GM23338 (cell line): ENCODE measurements around the gene GDI2. TPM values are rescaled to one million over a fixed set of nuclear protein-coding genes. Genes with fewer than 3 reads are reported as not detected.

Experiments used
- ATAC-seq: fragments of 200-7000 bp; cut with Tn5 transposase; 3 replicates; pipeline ENCODE4 v1.9.1; 2020
- DNase-seq: peaks from one replicate; pipeline ENCODE4 v3.0.0-alpha.2; 2015; ENCODE audit warnings: low spot score
- H2AFZ ChIP-seq: fragments of 200-600 bp; sonication (generic); 2 replicates; pipeline ENCODE4 v1.8.0; 2016; ENCODE audit warnings: antibody characterized with exemption, mild to moderate bottlenecking, moderate library complexity
- H3F3A ChIP-seq: fragments of 200-600 bp; sonication (generic); replicated peaks from 2 replicates; pipeline ENCODE4 v1.8.0; 2017; ENCODE audit warnings: antibody characterized with exemption, mixed run types, low read depth
- H3K27ac ChIP-seq: fragments of 200-600 bp; sonication (generic); 2 replicates; pipeline ENCODE4 v1.6.1; 2016; ENCODE audit warnings: low read depth
- H3K27me3 ChIP-seq: fragments of 200-600 bp; sonication (generic); 2 replicates; pipeline ENCODE4 v1.8.0; 2016; ENCODE audit warnings: mild to moderate bottlenecking, mixed run types, moderate library complexity; ENCODE audit not compliant: insufficient read depth
- H3K36me3 ChIP-seq: fragments of 200-600 bp; sonication (generic); 2 replicates; pipeline ENCODE4 v1.8.0; 2016; ENCODE audit warnings: mild to moderate bottlenecking; ENCODE audit not compliant: insufficient read depth
- H3K4me1 ChIP-seq: fragments of 200-600 bp; sonication (generic); 2 replicates; pipeline ENCODE4 v1.8.0; 2016; ENCODE audit warnings: mild to moderate bottlenecking, moderate library complexity; ENCODE audit not compliant: insufficient read depth
- H3K4me2 ChIP-seq: fragments of 200-600 bp; sonication (generic); 2 replicates; pipeline ENCODE4 v1.7.1; 2017; ENCODE audit warnings: mixed run types
- H3K4me3 ChIP-seq: fragments of 200-600 bp; sonication (generic); 2 replicates; pipeline ENCODE4 v1.6.1; 2016; ENCODE audit warnings: mixed run types
- H3K79me2 ChIP-seq: fragments of 200-600 bp; sonication (generic); replicated peaks from 2 replicates; pipeline ENCODE4 v1.8.0; 2017; ENCODE audit warnings: mild to moderate bottlenecking; ENCODE audit not compliant: insufficient read depth
- H3K9me2 ChIP-seq: fragments of 200-600 bp; sonication (generic); 2 replicates; pipeline ENCODE4 v1.8.0; 2017; ENCODE audit not compliant: insufficient read depth
- H4K20me1 ChIP-seq: fragments of 200-600 bp; sonication (generic); replicated peaks from 2 replicates; pipeline ENCODE4 v1.8.0; 2017; ENCODE audit warnings: mild to moderate bottlenecking; ENCODE audit not compliant: insufficient read depth
- H3K27ac Mint-ChIP-seq: 2 replicates; pipeline ENCODE4 v1.8.0; 2020; ENCODE audit warnings: inconsistent platforms, mild to moderate bottlenecking, moderate library complexity, mixed read lengths
- H3K27me3 Mint-ChIP-seq: 3 replicates; pipeline ENCODE4 v1.8.0; 2022; ENCODE audit warnings: low read depth, mild to moderate bottlenecking, moderate library complexity, mixed read lengths, inconsistent platforms; ENCODE audit not compliant: insufficient read depth, poor library complexity
- H3K36me3 Mint-ChIP-seq: 3 replicates; pipeline ENCODE4 v1.8.0; 2021; ENCODE audit warnings: low read depth, mild to moderate bottlenecking, inconsistent platforms, moderate library complexity, mixed read lengths
- H3K4me1 Mint-ChIP-seq: 3 replicates; pipeline ENCODE4 v1.8.0; 2020; ENCODE audit warnings: mild to moderate bottlenecking, inconsistent platforms, mixed read lengths
- H3K4me3 Mint-ChIP-seq: 3 replicates; pipeline ENCODE4 v1.8.0; 2021; ENCODE audit warnings: moderate library complexity, mild to moderate bottlenecking, inconsistent platforms, mixed read lengths
- H3K9me3 Mint-ChIP-seq: 3 replicates; pipeline ENCODE4 v1.8.0; 2020; ENCODE audit warnings: moderate library complexity, mild to moderate bottlenecking, inconsistent platforms, mixed read lengths
- CREB1 ChIP-seq: fragments of 250-450 bp; sonication (Bioruptor Pico); IDR thresholded peaks from 2 replicates; pipeline ENCODE4 v1.5.0; 2020; ENCODE audit warnings: low read depth, mild to moderate bottlenecking, moderate library complexity
- EZH2 ChIP-seq: fragments of 200-600 bp; sonication (generic); IDR thresholded peaks from one replicate; pipeline ENCODE4 v1.8.0; 2017; ENCODE audit warnings: antibody characterized with exemption, mild to moderate bottlenecking, low read depth; ENCODE audit not compliant: unreplicated experiment
- JUNB ChIP-seq: IDR thresholded peaks from one replicate; pipeline ENCODE4 v1.6.1; 2016; ENCODE audit warnings: antibody characterized with exemption; ENCODE audit not compliant: unreplicated experiment
- NANOG ChIP-seq: IDR thresholded peaks from 2 replicates; pipeline ENCODE4 v1.6.1; 2016; ENCODE audit warnings: antibody characterized with exemption, borderline replicate concordance
- ZNF331 ChIP-seq: fragments of 250-450 bp; sonication (Bioruptor Pico); IDR thresholded peaks from 2 replicates; pipeline ENCODE4 v1.5.0; 2020; ENCODE audit warnings: low read depth, mild to moderate bottlenecking, moderate library complexity
- polyA plus RNA-seq: library from polyadenylated mRNA; unstranded; fragments of >200 nt; fragmentation: Nextera tagmentation; extraction: Ambion mirVana; gene quantifications from 2 replicates; pipeline ENCODE4 v1.2.1, GENCODE V29; 2016
- total RNA-seq: library from RNA; depleted of rRNA; stranded (reverse); fragments of >200 nt; shearing (Covaris generic); gene quantifications from 2 replicates; pipeline ENCODE4 v1.2.3, GENCODE V29; 2014
- TF ChIP-seq, protein P1 (sequence below): IDR thresholded peaks from 2 replicates; pipeline ENCODE4 v1.6.1; 2016; ENCODE audit warnings: antibody characterized with exemption
- TF ChIP-seq, protein P2 (sequence below): IDR thresholded peaks from one replicate; pipeline ENCODE4 v1.6.1; 2018; ENCODE audit warnings: antibody characterized with exemption; ENCODE audit not compliant: unreplicated experiment
- TF ChIP-seq, protein P3 (sequence below), 2 experiments: fragments of 200-600 bp in 1 of 2; sonication (generic) in 1 of 2; conservative IDR thresholded peaks; 2 replicates each; pipeline versions ENCODE4 v1.5.1 to v1.6.1; 2016 to 2017; ENCODE audit warnings: antibody characterized with exemption in 2 of 2, low read depth in 2 of 2, mild to moderate bottlenecking in 2 of 2, moderate library complexity in 1 of 2

GDI2 gene
- total and polyA plus RNA-seq, 2 experiments from 2014 or later: 269 to 505 TPM

DNA sequence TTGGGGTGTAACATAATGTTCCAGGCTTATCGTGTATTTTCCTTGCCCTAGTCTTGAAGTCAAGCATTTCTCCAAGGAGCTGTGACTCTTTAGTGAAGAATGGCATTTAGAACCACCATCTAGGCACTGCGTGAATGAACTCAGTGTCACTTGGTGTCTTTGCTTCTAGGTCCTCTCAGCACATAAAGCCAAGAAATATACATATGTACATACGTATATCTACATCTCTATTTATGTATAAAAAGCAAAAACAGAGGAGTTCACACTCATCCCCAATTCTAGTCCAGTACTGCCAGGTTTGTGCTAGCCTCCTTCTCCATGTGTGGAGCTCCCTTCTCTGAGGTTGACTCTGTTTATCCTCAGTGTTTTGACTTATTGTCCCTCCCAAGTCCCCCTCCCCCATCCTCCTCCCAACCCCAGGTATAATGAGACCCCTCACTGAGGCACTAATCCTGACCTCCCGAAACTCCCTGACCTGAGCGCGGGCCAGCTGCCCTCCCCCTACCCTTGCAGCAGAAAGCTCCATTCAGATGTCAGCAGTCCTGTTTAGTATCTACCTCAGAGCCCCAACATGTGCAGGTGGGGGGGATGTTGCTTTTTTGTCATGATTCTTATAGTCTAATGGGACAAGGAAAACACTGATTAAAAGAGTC is 61.5 kb downstream of the GDI2 start:
- Histone ChIP-seq H4K20me1 (peaks cover 14% of the 10 kb centered on the region), H3K4me3 (no peak overlapping the region), H2AFZ (no peak overlapping the region), H3K4me1 (peaks cover 24% of the 10 kb centered on the region), H3F3A (no peaks in the 10 kb centered on the region), H3K79me2 (peaks cover 22% of the 10 kb centered on the region), H3K36me3 (peaks cover 13% of the 10 kb centered on the region; the same call in 1 of the 2 replicates), H3K27me3 (no peaks in the 10 kb centered on the region), H3K4me2 (peak overlapping the region; percentile 9; the same call in 1 of the 2 replicates), H3K9me2 (no peaks in the 10 kb centered on the region), H3K27ac (0 out of 2 replicates have a peak overlapping the region, but pooled peaks have one; percentile 4)
- DNase-seq: peak; percentile 20
- H3K4me1 Mint-ChIP-seq: peaks cover 48% of the 10 kb centered on the region
- H3K36me3 Mint-ChIP-seq: peaks cover 38% of the 10 kb centered on the region
- H3K27ac Mint-ChIP-seq: peak overlapping the region; percentile 16
- TF ChIP-seq CREB1 (CRISPR knock-in tag): no peak
- TF ChIP-seq NANOG: no peak
- TF ChIP-seq, protein P1, sequence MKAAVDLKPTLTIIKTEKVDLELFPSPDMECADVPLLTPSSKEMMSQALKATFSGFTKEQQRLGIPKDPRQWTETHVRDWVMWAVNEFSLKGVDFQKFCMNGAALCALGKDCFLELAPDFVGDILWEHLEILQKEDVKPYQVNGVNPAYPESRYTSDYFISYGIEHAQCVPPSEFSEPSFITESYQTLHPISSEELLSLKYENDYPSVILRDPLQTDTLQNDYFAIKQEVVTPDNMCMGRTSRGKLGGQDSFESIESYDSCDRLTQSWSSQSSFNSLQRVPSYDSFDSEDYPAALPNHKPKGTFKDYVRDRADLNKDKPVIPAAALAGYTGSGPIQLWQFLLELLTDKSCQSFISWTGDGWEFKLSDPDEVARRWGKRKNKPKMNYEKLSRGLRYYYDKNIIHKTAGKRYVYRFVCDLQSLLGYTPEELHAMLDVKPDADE: no peak
- H3K9me3 Mint-ChIP-seq: no peaks in the 10 kb centered on the region
- H3K27me3 Mint-ChIP-seq: peaks cover 4% of the 10 kb centered on the region
- 0 out of 3 replicates have a peak overlapping the region, but pooled peaks have one; percentile 8 for H3K4me3 Mint-ChIP-seq
- peak; percentile 89 for ATAC-seq

DNA sequence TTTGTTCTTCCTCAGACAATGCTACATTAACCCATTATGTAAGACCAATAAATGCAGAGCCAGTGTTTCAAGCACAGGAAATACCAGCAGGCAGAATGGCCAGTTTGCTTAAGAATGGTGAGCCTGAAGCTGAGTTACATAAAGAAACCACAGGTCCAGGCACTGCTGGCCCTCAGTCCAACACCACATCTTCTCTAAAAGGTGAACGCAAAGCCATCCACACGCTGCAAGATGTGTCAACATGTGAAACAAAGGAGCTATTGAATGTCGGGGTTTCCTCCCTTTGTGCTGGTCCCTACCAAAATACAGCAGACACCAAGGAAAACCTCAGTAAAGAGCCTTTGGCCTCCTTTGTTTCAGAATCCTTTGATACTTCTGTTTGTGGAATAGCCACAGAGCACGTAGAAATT is 64.8 kb downstream of the GDI2 start:
- Histone ChIP-seq H3K4me1 (peaks cover 24% of the 10 kb centered on the region), H3K4me2 (no peak overlapping the region), H3K4me3 (no peak overlapping the region), H3K27me3 (no peaks in the 10 kb centered on the region), H3K36me3 (peaks cover 18% of the 10 kb centered on the region; the same call in 1 of the 2 replicates), H3K27ac (no peak overlapping the region), H4K20me1 (peaks cover 14% of the 10 kb centered on the region), H2AFZ (no peak overlapping the region), H3F3A (no peaks in the 10 kb centered on the region), H3K79me2 (peaks cover 16% of the 10 kb centered on the region), H3K9me2 (no peaks in the 10 kb centered on the region)
- DNase-seq (peak; percentile 13), ATAC-seq (no peak)
- Mint-ChIP-seq H3K4me1 (peaks cover 45% of the 10 kb centered on the region), H3K9me3 (no peaks in the 10 kb centered on the region), H3K27ac (peak overlapping the region; percentile 45), H3K4me3 (no peak overlapping the region), H3K36me3 (peaks cover 50% of the 10 kb centered on the region), H3K27me3 (peaks cover 6% of the 10 kb centered on the region)
- TF ChIP-seq, protein P2, sequence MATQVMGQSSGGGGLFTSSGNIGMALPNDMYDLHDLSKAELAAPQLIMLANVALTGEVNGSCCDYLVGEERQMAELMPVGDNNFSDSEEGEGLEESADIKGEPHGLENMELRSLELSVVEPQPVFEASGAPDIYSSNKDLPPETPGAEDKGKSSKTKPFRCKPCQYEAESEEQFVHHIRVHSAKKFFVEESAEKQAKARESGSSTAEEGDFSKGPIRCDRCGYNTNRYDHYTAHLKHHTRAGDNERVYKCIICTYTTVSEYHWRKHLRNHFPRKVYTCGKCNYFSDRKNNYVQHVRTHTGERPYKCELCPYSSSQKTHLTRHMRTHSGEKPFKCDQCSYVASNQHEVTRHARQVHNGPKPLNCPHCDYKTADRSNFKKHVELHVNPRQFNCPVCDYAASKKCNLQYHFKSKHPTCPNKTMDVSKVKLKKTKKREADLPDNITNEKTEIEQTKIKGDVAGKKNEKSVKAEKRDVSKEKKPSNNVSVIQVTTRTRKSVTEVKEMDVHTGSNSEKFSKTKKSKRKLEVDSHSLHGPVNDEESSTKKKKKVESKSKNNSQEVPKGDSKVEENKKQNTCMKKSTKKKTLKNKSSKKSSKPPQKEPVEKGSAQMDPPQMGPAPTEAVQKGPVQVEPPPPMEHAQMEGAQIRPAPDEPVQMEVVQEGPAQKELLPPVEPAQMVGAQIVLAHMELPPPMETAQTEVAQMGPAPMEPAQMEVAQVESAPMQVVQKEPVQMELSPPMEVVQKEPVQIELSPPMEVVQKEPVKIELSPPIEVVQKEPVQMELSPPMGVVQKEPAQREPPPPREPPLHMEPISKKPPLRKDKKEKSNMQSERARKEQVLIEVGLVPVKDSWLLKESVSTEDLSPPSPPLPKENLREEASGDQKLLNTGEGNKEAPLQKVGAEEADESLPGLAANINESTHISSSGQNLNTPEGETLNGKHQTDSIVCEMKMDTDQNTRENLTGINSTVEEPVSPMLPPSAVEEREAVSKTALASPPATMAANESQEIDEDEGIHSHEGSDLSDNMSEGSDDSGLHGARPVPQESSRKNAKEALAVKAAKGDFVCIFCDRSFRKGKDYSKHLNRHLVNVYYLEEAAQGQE: no peak
- TF ChIP-seq EZH2 (no peak), JUNB (no peak), ZNF331 (CRISPR knock-in tag) (no peak)
- TF ChIP-seq, protein P3, sequence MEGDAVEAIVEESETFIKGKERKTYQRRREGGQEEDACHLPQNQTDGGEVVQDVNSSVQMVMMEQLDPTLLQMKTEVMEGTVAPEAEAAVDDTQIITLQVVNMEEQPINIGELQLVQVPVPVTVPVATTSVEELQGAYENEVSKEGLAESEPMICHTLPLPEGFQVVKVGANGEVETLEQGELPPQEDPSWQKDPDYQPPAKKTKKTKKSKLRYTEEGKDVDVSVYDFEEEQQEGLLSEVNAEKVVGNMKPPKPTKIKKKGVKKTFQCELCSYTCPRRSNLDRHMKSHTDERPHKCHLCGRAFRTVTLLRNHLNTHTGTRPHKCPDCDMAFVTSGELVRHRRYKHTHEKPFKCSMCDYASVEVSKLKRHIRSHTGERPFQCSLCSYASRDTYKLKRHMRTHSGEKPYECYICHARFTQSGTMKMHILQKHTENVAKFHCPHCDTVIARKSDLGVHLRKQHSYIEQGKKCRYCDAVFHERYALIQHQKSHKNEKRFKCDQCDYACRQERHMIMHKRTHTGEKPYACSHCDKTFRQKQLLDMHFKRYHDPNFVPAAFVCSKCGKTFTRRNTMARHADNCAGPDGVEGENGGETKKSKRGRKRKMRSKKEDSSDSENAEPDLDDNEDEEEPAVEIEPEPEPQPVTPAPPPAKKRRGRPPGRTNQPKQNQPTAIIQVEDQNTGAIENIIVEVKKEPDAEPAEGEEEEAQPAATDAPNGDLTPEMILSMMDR (conservative IDR thresholded peaks at IDR 0.05; ENCODE audit: low read depth in 2 of 2): no peak
